Measurements from ENCODE around the gene RGR. TPM values are rescaled to one million over a fixed set of nuclear protein-coding genes. Genes with fewer than 3 reads are reported as not detected.

Gene RGR
- total and polyA plus RNA-seq, 8 donors: not detected

DNA sequence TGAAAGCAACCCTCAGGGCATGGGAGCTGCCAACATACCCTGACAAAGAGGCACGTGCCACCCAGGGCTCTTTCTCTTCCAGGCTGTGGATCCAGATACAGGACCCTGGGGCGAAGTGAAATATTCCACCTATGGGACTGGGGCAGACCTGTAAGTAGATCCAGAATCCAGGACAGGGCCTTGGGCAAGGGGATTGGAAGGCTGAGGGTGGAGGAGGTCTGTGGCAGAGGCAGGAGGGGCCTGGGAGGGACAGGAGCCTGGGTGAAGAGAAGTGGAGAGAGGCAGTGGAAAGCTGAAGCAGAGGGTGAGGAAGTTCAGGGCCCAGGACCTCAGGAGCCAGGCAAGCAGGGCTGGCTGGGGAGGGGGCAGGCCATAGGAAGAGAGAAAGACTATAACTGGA is 33.3 kb upstream of the RGR start:
- TF ChIP-seq CTCF (IDR thresholded peaks at IDR 0.05): no peak
- no peak for ATAC-seq
- WGBS, 2 donors: 71 to 76% methylated on average over 2 of the region's 2 CpGs

DNA sequence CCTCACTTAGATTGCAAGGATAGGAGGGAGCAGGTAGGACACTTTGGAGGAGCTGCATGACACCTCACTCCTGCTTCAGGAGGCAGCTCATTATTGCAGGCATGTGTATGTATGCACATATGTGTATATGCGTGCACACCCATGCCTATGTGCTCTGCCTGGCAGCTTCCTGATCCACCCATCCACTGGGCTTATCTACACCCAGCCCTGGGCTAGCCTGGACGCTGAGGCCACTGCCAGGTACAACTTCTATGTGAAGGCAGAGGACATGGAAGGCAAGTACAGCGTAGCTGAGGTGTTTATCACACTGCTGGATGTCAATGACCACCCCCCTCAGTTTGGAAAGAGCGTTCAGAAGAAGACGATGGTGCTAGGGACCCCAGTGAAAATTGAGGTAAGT is 32.8 kb upstream of the RGR start:
- WGBS, 2 donors: 56 to 66% methylated on average over 5 of the region's 5 CpGs
- no peak overlapping the region for H3K4me3 ChIP-seq
- H3K27me3 ChIP-seq: no peaks in the 10 kb centered on the region
- no peaks in the 10 kb centered on the region for H3K9me3 ChIP-seq
- H3K27ac ChIP-seq: no peak overlapping the region
- ATAC-seq (no peak), DNase-seq (no peak), FAIRE-seq (no peak)
- intact Hi-C loops (cut with DNase I): no loop called here
- TF ChIP-seq CTCF (IDR thresholded peaks at IDR 0.05): no peak
- no peaks in the 10 kb centered on the region for H3K36me3 ChIP-seq
- no peaks in the 10 kb centered on the region for H3K4me1 ChIP-seq

More for the DNA sequence above, 33.3 kb upstream of the RGR start:
- no peaks in the 10 kb centered on the region for H3K9me3 ChIP-seq
- FAIRE-seq: no peak
- H3K27ac ChIP-seq: no peak overlapping the region
- H3K36me3 ChIP-seq: no peaks in the 10 kb centered on the region
- no peaks in the 10 kb centered on the region for H3K4me1 ChIP-seq
- DNase-seq: no peak
- no peaks in the 10 kb centered on the region for H3K27me3 ChIP-seq
- H3K4me3 ChIP-seq: no peak overlapping the region
- intact Hi-C loops (cut with DNase I): no loop called here

GRCh38 chr10:84213076-84213475 is 31.8 kb upstream of the RGR start:
- no peaks in the 10 kb centered on the region for H3K36me3 ChIP-seq
- no peak for DNase-seq
- no peak for TF ChIP-seq CTCF (IDR thresholded peaks at IDR 0.05)
- no peaks in the 10 kb centered on the region for H3K4me1 ChIP-seq
- no peak for FAIRE-seq
- H3K9me3 ChIP-seq: no peaks in the 10 kb centered on the region
- H3K4me3 ChIP-seq: no peak overlapping the region
- H3K27me3 ChIP-seq: no peaks in the 10 kb centered on the region
- intact Hi-C loops (cut with DNase I): no loop called here
- WGBS, 2 donors: 69 to 81% methylated on average over 11 of the region's 11 CpGs
- no peak overlapping the region for H3K27ac ChIP-seq
- no peak for ATAC-seq

GRCh38 chr10:84214046-84214572 is 30.7 kb upstream of the RGR start:
- Histone ChIP-seq H3K4me3 (no peak overlapping the region), H3K4me1 (no peaks in the 10 kb centered on the region), H3K27ac (no peak overlapping the region), H3K9me3 (no peaks in the 10 kb centered on the region), H3K27me3 (no peaks in the 10 kb centered on the region), H3K36me3 (no peaks in the 10 kb centered on the region)
- TF ChIP-seq CTCF (IDR thresholded peaks at IDR 0.05): no peak
- ATAC-seq (no peak), DNase-seq (no peak), FAIRE-seq (no peak)
- intact Hi-C loops (cut with DNase I): no loop called here
- 57 to 74% methylated on average over 25 of the region's 25 CpGs for WGBS, 2 donors

GRCh38 chr10:84214612-84215235 is 30.1 kb upstream of the RGR start:
- Histone ChIP-seq H3K27me3 (no peaks in the 10 kb centered on the region), H3K4me1 (no peaks in the 10 kb centered on the region), H3K36me3 (no peaks in the 10 kb centered on the region), H3K4me3 (no peak overlapping the region), H3K9me3 (no peaks in the 10 kb centered on the region), H3K27ac (no peak overlapping the region)
- WGBS, 2 donors: 41 to 44% methylated on average over 12 of the region's 12 CpGs
- ATAC-seq (peak in 2 of 4 donors; percentile 32 to 69), FAIRE-seq (no peak), DNase-seq (no peak)
- no peak for TF ChIP-seq CTCF (IDR thresholded peaks at IDR 0.05)
- intact Hi-C loops (cut with DNase I): no loop called here
